Upper lobe of right lung (tissue), 1 donor: ENCODE measurements around the gene SNX2. TPM values are rescaled to one million over a fixed set of nuclear protein-coding genes. Genes with fewer than 3 reads are reported as not detected.
A peak's percentile ranks its signal among the peaks of the same experiment; 100 is the strongest.

Experiments
- ATAC-seq: fragments of 200-7000 bp; cut with Tn5 transposase; one replicate; pipeline ENCODE4 v1.9.1; 2020; ENCODE audit warnings: mild to moderate bottlenecking, moderate library complexity
- DNase-seq: peaks from one replicate; pipeline ENCODE4 v3.0.0-alpha.2; 2020
- H3K27ac ChIP-seq: fragments of 200-600 bp; one replicate; pipeline ENCODE4 v1.8.0; 2022
- H3K27me3 ChIP-seq: fragments of 200-600 bp; one replicate; pipeline ENCODE4 v1.8.0; 2022; ENCODE audit warnings: mild to moderate bottlenecking
- H3K36me3 ChIP-seq: fragments of 200-600 bp; one replicate; pipeline ENCODE4 v1.8.0; 2022
- H3K4me1 ChIP-seq: fragments of 200-600 bp; one replicate; pipeline ENCODE4 v1.8.0; 2022
- H3K4me3 ChIP-seq: fragments of 200-600 bp; one replicate; pipeline ENCODE4 v1.8.0; 2022; ENCODE audit warnings: mild to moderate bottlenecking
- H3K9me3 ChIP-seq: fragments of 200-600 bp; one replicate; pipeline ENCODE4 v1.8.0; 2022
- CTCF ChIP-seq: fragments of 200-600 bp; IDR thresholded peaks from one replicate; pipeline ENCODE4 v1.8.0; 2022; ENCODE audit warnings: antibody characterized with exemption
- intact Hi-C: fragments of 100-400 bp; cut with DNase I; formaldehyde crosslinking; loops from one replicate; pipeline ENCODE4 v1.11.0; 2022
- total RNA-seq: library from RNA; stranded (reverse); fragmentation: NEBNext Ultra II Directional; extraction: Animal tissue kit (Norgen Biotek cat#: 25700); gene quantifications from one replicate; pipeline ENCODE4 v1.2.1, GENCODE V29; 2021
- donor health status: DM: no; HTN: yes; CAD: no; lungs with severe emphysema.

SNX2 gene
- total RNA-seq, 1 donor from 2014 or later = 102 TPM

DNA sequence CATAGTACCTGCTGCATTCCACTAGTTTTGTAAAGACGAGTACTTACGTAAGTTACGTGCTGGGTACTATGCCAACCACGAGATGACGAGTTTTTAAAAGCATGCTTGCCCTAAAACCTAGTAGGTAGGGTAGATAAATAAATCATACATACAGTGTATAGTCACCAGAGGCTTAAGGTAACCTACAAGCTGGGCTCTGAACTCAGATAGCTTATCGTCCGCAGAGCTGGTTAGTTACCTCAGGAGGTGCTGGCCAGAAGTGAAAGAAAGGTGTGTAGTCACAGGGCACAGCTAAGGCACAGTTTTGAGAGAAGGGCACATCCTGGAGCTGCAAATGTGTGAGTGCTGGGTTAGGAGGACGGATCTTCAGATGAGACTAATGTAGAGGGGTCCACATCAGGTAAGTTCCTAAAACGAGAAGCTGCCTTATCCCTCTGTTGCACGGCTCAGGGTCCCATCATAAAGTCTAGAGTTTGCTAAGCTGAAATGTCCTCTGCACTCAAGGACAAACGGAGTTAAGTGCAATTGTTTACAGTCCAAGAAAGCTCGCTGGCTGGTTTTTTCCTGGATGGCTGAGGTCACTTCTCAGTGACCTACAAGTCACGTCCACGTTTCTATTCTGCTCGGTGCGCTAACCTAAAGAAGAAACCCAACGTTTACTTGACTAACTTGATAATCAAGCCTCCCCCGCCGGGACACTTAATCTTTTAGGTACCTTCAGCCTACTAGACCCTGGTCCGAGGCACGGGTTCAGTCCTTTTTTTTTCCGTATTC lies 69.4 kb downstream of the SNX2 start:
- no peaks in the 10 kb centered on the region for H3K27me3 ChIP-seq
- no peak for TF ChIP-seq CTCF
- H3K4me1 ChIP-seq = peaks cover 39% of the 10 kb centered on the region
- H3K9me3 ChIP-seq = no peaks in the 10 kb centered on the region
- peak overlapping the region; percentile 88 for H3K27ac ChIP-seq
- no peaks in the 10 kb centered on the region for H3K36me3 ChIP-seq
- H3K4me3 ChIP-seq = peak overlapping the region; percentile 83
- intact Hi-C loops = no loop called here
- DNase-seq (no peak), ATAC-seq (peak; percentile 4)

DNA sequence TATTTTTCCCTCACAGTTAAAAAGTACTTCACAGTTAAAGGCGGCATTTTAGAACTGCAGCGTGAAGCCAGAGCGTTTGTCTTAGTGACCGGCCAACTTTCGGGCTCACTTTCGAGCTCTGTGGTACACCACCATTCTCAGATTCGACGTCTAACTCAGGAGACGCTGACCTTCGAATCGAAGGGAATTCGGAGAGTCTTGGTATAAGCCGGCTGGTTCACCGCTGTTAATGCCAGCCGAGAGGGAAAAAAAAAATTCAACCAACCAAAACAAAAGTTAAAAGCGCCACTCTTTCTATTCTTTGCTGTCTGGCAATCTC lies 70.0 kb downstream of the SNX2 start:
- Histone ChIP-seq H3K27me3 (no peaks in the 10 kb centered on the region), H3K36me3 (no peaks in the 10 kb centered on the region), H3K4me1 (peaks cover 41% of the 10 kb centered on the region), H3K4me3 (peak overlapping the region; percentile 83), H3K27ac (peak overlapping the region; percentile 88), H3K9me3 (no peaks in the 10 kb centered on the region)
- no peak for DNase-seq
- intact Hi-C loops = no loop called here
- TF ChIP-seq CTCF = no peak
- peak; percentile 0 for ATAC-seq

GRCh38 chr5:122845229-122846050 lies 70.6 kb downstream of the SNX2 start, which contains the start of gene SNX24:
SNX24 (plus strand) TSS chr5:122845613; CDS start chr5:122845634, 21 bp downstream.
- intact Hi-C loops = no loop called here
- Histone ChIP-seq H3K4me1 (peaks cover 43% of the 10 kb centered on the region), H3K27ac (peak within 1 kb of the TSS; percentile 92), H3K9me3 (no peaks in the 10 kb centered on the region), H3K36me3 (no peaks in the 10 kb centered on the region), H3K27me3 (no peaks in the 10 kb centered on the region), H3K4me3 (peak within 1 kb of the TSS; percentile 83)
- peak; percentile 94 for DNase-seq
- peak; percentile 89 for ATAC-seq
- no peak for TF ChIP-seq CTCF

GRCh38 chr5:122846051-122846550 lies 71.2 kb downstream of the SNX2 start:
- H3K4me3 ChIP-seq = peak overlapping the region; percentile 83
- no peaks in the 10 kb centered on the region for H3K27me3 ChIP-seq
- H3K9me3 ChIP-seq = no peaks in the 10 kb centered on the region
- no peak for TF ChIP-seq CTCF
- H3K36me3 ChIP-seq = no peaks in the 10 kb centered on the region
- peaks cover 48% of the 10 kb centered on the region for H3K4me1 ChIP-seq
- H3K27ac ChIP-seq = peak overlapping the region; percentile 92
- intact Hi-C loops = no loop called here
- ATAC-seq (peak; percentile 28), DNase-seq (no peak)

DNA sequence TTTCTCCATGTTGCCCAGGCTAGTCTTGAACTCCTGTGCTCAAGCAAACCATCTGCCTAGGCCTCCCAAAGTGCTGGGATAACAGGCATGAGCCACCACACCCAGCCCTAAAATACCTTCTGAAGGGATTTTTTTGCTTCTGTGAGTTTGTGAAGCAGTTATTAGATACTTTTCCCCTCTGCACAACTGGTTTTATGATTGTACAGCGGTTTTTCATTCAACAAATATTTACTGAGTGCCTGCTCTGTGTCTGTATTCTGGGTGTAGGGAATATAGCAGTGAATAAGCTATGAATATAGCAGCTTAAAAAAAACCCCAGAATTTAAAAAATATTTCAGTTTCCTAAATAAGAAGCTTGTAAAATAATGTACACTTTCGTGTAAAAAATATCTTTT lies 72.8 kb downstream of the SNX2 start:
- no peak overlapping the region for H3K4me3 ChIP-seq
- H3K36me3 ChIP-seq = no peaks in the 10 kb centered on the region
- H3K27ac ChIP-seq = peak overlapping the region; percentile 43
- peaks cover 48% of the 10 kb centered on the region for H3K4me1 ChIP-seq
- no peaks in the 10 kb centered on the region for H3K9me3 ChIP-seq
- intact Hi-C loops = no loop called here
- DNase-seq (no peak), ATAC-seq (no peak)
- no peaks in the 10 kb centered on the region for H3K27me3 ChIP-seq
- TF ChIP-seq CTCF = no peak
